GM18517 (cell line): ENCODE measurements around the gene SLC24A4.

ENCODE experiments used
- ATAC-seq: cut with Tn5 transposase; IDR thresholded peaks from one replicate; pipeline ENCODE4 v1.9.1; 2021; ENCODE audit warnings: mild to moderate bottlenecking, moderate library complexity; ENCODE audit not compliant: unreplicated experiment

The SLC24A4 gene

GRCh38 chr14:92431199-92431725 lies 108.3 kb downstream of the SLC24A4 start:
- ATAC-seq, result no peak

GRCh38 chr14:92433407-92433806 lies 110.4 kb downstream of the SLC24A4 start:
- ATAC-seq, result no peak

DNA sequence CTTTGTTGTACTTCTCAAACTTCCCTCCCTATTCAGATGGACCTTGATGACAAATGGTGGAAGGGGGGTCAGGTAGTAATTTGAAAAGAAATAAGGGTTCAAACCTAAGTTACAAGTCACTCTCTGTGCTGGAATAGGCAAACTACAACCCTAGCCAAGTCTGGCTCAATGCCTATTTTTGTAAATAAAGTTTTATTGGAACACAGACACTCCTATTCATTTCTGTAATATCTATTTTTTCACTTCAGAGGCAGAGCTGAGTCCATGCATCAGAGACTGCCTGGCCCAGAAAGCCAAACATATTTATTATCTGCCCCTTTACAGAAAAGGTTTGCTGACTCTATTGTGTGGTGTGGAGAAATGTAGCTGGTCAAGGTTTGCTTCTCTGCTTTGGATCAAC lies 112.2 kb downstream of the SLC24A4 start:
- no peak for ATAC-seq

DNA sequence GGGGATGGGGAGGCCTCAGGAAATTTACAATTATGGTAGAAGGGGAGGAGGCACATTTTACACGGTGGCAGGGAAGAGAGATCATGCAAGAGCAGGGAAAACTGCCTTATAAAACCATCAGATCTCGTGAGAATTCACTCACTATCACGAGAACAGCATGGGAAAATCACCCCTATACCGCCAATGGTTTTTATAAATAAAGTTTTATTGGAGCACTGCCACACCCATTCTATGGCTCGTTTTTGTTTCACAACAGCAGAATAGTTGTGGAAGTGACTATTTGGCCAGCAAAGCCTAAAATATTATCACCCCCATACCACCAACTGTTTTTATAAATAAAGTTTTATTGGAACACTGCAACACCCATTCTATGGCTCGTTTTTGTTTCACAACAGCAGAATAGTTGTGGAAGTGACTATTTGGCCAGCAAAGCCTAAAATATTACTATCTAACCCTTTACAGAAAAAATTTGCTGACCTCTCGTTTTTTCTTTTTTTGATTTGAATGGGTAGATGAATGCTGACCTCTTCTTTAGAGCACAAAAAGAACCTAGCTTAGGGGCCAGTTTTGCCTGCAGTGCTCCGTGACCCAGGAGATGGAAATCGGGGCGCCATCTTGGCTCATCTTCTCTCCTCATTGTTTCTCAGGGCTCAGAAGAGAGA lies 113.3 kb downstream of the SLC24A4 start:
- ATAC-seq, result no peak

DNA sequence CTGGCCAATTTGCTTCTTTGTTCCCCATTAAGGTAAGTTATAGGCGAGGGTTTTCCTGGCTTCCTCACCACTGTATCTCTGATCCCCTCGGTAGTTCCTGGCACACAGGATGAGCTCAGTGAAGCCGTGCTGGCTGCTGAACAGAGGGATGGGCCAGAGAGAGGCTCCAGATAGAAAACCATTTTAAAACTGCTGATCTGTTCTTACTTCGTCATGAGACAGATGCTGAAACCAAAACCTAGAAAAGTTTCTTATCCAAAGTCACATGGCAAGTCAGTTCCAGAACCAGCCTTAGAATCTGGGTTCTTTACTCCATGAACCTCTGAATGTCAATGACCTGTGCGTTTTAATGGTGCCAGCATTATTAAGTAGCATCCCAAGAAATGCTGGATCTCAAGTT lies 114.3 kb downstream of the SLC24A4 start:
- ATAC-seq, result no peak

DNA sequence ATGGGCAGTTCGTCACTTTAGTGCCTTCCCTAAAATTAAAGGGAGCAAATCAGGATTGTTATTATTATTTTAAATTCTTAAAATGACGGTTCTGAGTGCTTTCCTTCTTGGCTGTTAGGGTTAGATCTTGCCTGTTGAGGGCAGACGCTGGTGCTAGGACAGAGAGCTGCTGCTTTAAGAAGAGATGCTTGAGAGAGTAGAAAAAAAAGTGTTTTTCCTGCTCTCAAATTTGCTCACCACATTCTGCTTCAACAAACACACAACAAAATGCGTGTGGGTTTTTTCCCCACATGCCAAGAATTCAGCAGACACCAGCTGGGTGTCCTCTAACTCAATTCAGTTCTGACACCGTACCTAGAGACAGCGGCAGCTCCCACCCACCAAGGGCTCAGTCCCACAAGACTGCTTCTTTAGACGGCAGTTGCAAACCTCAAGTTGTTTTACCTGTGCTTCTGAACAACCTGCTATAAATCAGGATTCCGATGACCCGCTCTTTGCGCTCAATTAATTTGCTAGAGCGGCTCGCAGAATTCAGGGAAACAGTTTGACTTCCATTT lies 114.8 kb downstream of the SLC24A4 start:
- no peak for ATAC-seq

GRCh38 chr14:92439537-92440344 lies 116.8 kb downstream of the SLC24A4 start:
- no peak for ATAC-seq

DNA sequence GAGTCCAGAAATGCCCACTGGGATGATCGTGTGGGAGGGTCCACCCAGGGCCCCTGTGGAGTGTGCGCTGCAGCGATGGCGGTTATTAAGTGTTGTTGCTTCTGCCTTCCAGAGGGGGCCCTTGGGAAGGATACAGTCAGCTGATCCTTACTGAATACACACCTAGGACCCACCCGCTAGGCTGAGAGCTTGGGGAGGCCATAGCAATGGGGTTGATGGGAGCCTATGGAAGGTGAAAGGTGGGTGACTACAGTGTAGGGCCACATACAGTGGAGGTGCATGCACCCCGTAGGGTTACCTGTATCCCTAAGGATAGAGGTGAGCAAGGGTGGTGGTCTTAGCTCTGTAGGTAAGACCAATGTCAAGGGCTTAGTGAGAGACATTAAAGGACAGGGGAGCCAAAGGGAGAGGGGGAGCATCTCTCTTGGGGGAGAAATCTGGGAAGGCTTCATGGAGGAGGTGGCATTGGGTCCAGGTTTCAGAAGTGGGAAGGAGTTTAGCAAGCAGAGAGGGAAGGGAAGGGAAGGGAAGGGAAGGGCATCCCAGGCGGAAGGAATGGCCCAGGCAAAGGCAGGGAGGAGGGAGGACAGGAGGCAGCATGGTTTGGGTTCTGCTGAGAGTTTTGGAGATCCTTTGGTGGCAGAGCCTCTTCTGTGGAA lies 117.5 kb downstream of the SLC24A4 start:
- ATAC-seq, result no peak

DNA sequence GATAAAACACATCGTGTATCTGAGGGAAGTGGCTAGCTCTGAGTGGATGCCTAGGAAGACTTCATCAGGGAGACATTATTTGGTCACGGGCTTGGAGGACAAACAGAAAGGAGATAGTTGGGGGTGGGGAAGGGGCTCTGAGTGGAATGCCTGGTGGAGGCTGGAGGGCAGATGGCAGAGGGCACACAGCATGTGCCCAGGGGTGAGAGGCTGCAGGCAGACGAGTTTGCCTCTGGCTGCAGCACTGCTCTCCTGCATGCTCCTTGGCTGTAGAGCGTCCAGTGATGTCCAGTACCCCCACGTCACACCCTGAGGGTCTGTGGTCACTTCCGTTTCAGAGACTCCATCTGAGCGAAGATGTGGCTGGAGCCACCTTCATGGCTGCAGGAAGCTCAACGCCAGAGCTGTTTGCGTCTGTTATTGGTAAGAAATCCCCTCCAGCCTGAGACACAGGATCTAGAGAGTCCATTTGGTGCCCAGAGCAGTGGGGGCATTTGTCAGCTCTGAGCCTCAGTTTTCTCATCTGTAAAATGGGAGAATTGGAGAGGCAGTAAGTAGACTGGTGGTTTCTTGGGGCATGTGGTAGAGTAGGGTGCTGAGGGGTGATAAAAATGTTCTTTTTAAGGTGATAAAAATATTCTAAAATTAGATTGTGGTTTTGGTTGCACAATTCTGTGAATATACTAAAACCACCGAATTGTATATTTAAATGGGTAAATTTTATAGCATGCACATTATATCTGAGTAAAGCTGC lies 119.0 kb downstream of the SLC24A4 start:
- ATAC-seq, result no peak

- ATAC-seq, result no peak
These were observed 120.2 kb downstream of the SLC24A4 start for GRCh38 chr14:92443167-92443566.

GRCh38 chr14:92443741-92444140 lies 120.8 kb downstream of the SLC24A4 start:
- no peak for ATAC-seq

GRCh38 chr14:92446771-92447170 lies 123.8 kb downstream of the SLC24A4 start:
- ATAC-seq, result no peak

GRCh38 chr14:92447416-92448197 lies 124.6 kb downstream of the SLC24A4 start:
- ATAC-seq, result no peak

- no peak for ATAC-seq
These were observed 125.8 kb downstream of the SLC24A4 start for GRCh38 chr14:92448786-92449185.

DNA sequence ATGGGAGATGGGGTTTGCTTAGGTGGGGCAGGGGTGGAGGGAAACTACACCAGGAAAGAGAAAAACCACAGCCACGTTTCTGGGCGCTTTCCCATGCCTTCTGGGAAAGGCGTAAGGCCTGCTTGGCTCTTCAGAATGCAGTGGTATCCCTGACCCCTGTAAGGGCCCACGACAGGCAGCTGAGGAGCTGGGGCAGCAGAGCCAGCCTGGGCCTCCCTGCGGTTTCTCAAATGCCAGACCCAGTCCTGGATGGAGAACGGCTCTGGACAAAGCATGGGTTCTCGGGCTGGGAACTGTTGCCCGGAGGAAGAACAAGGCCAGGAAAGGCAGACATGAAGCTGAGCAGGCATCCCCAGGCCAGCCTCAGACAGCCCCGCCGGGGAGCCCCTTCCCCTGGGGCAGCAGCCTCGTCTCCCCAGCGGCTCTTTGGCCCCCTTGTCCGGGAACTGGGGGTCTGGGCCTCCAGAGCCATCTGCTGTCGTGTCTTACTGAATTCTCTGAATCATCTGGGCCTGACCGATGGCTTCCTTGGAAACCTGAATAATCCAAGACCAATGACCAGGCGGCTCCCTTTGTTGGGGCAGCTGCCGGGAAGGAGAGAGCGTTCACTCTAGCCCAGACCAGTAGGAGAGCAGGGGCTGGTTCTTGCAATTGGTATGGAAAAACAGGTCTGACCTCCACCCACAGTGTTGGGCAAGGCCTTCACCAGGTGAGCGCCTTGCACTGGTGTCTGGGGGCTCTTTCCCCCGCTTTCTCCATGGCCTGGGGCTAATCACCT lies 126.6 kb downstream of the SLC24A4 start:
- no peak for ATAC-seq

GRCh38 chr14:92450351-92451070 lies 127.5 kb downstream of the SLC24A4 start:
- ATAC-seq, result no peak

DNA sequence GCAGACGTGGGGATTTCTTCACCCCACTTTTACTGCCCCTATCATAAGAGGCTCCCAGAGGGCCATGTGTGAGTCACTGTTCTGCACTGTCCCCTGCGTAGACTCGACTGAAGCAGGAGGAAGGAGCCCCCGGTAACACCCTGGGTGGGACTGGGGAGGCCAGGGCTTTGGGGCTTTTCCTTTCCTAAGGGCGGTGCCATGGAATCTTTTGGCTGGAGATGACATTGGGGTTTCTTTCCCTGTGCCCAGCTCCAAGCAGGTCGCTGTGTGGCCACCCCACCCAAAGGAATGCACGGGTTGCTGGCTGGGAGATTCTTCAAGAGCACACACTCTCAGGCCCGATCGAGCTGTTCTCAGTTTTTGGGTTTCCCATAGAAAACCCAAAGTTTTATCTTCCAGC lies 128.3 kb downstream of the SLC24A4 start:
- ATAC-seq, result no peak

GRCh38 chr14:92451755-92452154 lies 128.8 kb downstream of the SLC24A4 start:
- no peak for ATAC-seq
